ENCODE data around the gene TMEM263. TPM values are rescaled to one million over a fixed set of nuclear protein-coding genes. Genes with fewer than 3 reads are reported as not detected.

The TMEM263 gene
- total RNA-seq, 1 experiment from 2014 or later: 11.8 TPM

DNA sequence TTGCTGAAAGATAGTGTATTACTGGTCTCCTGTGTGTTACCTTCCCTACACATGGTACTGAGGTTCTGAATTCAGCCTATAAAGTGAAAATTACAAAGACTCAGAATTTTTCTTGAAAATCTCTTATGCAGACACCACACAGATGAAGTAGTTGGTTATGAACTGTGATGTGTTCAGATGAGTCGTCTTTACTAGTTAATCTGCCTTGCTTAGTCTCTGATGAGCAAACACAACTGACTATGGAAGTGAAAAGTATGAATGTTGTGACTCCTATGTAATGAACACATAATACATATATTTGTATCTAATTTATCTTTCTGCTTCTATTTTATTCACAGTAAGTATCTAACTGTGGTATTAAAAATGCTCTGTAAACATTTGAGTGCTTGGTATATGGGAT is 26.5 kb downstream of the TMEM263 start:
- Histone ChIP-seq H3K4ac (ENCODE audit: low read depth, low read length) (no peak overlapping the region), H3K9ac (ENCODE audit: extremely low read depth, insufficient read length, low read length) (no peak overlapping the region), H3K4me2 (ENCODE audit: insufficient read depth, insufficient read length, low read length) (no peak overlapping the region), H2AK5ac (ENCODE audit: insufficient read length, low read length) (no peak overlapping the region), H3T11ph (ENCODE audit: low read length) (no peak overlapping the region), H3K23ac (ENCODE audit: insufficient read length, low read depth, low read length) (no peak overlapping the region), H4K20me1 (ENCODE audit: control insufficient read depth, insufficient read depth, insufficient read length) (no peaks in the 10 kb centered on the region), H2BK20ac (ENCODE audit: low read depth, low read length, poor library complexity, severe bottlenecking) (no peak overlapping the region), H4K8ac (replicated peaks; ENCODE audit: insufficient read length, low read depth, low read length) (no peak overlapping the region), H3K56ac (ENCODE audit: insufficient read length, low read depth, low read length) (no peak overlapping the region), H2BK5ac (ENCODE audit: insufficient read length, low read length) (no peak overlapping the region), H2AFZ (ENCODE audit: low read length) (no peak overlapping the region), H4K91ac (ENCODE audit: insufficient read length, low read depth, low read length) (no peak overlapping the region), H2BK120ac (ENCODE audit: low read depth, low read length, poor library complexity, severe bottlenecking) (no peak overlapping the region), H3K18ac (ENCODE audit: insufficient read length, low read depth, low read length) (no peak overlapping the region), H2BK12ac (ENCODE audit: insufficient read length, low read depth, low read length) (no peak overlapping the region), H3K14ac (ENCODE audit: insufficient read depth, low read length) (no peak overlapping the region), H3K4me1 (ENCODE audit: insufficient read depth, low read length) (no peaks in the 10 kb centered on the region), H3K9me3 (ENCODE audit: control insufficient read depth, low read depth, low read length) (no peaks in the 10 kb centered on the region), H3K27ac (ENCODE audit: insufficient read length, low read depth, low read length) (no peak overlapping the region), H3K23me2 (ENCODE audit: insufficient read length, low read depth, low read length, poor library complexity, severe bottlenecking) (peaks cover 6% of the 10 kb centered on the region), H3K79me1 (ENCODE audit: insufficient read depth, low read depth, low read length, poor library complexity, severe bottlenecking) (no peaks in the 10 kb centered on the region), H4K5ac (ENCODE audit: insufficient read length, low read depth, low read length) (no peak overlapping the region), H3K79me2 (ENCODE audit: insufficient read depth, low read length) (no peaks in the 10 kb centered on the region), H2BK15ac (ENCODE audit: low read depth, low read length) (no peak overlapping the region), H3K27me3 (ENCODE audit: insufficient read depth, low read length) (no peaks in the 10 kb centered on the region)
- TF ChIP-seq, protein P1, sequence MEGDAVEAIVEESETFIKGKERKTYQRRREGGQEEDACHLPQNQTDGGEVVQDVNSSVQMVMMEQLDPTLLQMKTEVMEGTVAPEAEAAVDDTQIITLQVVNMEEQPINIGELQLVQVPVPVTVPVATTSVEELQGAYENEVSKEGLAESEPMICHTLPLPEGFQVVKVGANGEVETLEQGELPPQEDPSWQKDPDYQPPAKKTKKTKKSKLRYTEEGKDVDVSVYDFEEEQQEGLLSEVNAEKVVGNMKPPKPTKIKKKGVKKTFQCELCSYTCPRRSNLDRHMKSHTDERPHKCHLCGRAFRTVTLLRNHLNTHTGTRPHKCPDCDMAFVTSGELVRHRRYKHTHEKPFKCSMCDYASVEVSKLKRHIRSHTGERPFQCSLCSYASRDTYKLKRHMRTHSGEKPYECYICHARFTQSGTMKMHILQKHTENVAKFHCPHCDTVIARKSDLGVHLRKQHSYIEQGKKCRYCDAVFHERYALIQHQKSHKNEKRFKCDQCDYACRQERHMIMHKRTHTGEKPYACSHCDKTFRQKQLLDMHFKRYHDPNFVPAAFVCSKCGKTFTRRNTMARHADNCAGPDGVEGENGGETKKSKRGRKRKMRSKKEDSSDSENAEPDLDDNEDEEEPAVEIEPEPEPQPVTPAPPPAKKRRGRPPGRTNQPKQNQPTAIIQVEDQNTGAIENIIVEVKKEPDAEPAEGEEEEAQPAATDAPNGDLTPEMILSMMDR (conservative IDR thresholded peaks at IDR 0.05): no peak
- peaks cover 13 to 25% (median 21%) of the 10 kb centered on the region in 3 experiments; a peak in 6 of 7 replicates for H3K36me3 Mint-ChIP-seq (ENCODE audit: insufficient read depth in 1 of 3, low read depth in 3 of 3)
- H3K27me3 Mint-ChIP-seq (ENCODE audit: low read depth): no peaks in the 10 kb centered on the region
- H3K27ac Mint-ChIP-seq: no peak overlapping the region
- no CpG with 5 or more reads among the region's 1 CpG for WGBS (ENCODE audit: extremely low coverage, insufficient read length, low lambda C conversion rate)
- no peak overlapping the region for H3K4me3 Mint-ChIP-seq
- DNase-seq: no peak
- peaks cover 8 to 12% of the 10 kb centered on the region in 2 experiments for H3K4me1 Mint-ChIP-seq
- no peaks in the 10 kb centered on the region; a peak in 1 of 5 replicates for H3K9me3 Mint-ChIP-seq

Data from H9 (cell line).